Activated T-cell treated with anti-CD3 and anti-CD28 coated beads, Interleukin-2, amount 50 U/mL, for 4 hours (primary cell): ENCODE data around the gene SAFB2. TPM values are rescaled to one million over a fixed set of nuclear protein-coding genes. Genes with fewer than 3 reads are reported as not detected.

Source experiments
- ATAC-seq, 2 donors: fragments of 200-7000 bp; cut with Tn5 transposase; one replicate each; pipeline ENCODE4 v1.10.0; 2021
- DNase-seq: peaks from one replicate; pipeline ENCODE4 v3.0.0-alpha.2; 2020
- H3K27me3 Mint-ChIP-seq: one replicate; pipeline ENCODE4 v1.8.0; 2021; ENCODE audit warnings: low read depth, mixed read lengths
- H3K36me3 Mint-ChIP-seq: one replicate; pipeline ENCODE4 v1.8.0; 2022; ENCODE audit warnings: mixed read lengths; ENCODE audit not compliant: insufficient read depth
- H3K4me1 Mint-ChIP-seq: one replicate; pipeline ENCODE4 v1.8.0; 2021; ENCODE audit warnings: low read depth, mixed read lengths
- H3K4me3 Mint-ChIP-seq: one replicate; pipeline ENCODE4 v1.8.0; 2021; ENCODE audit warnings: mild to moderate bottlenecking, moderate library complexity, mixed read lengths
- H3K9me3 Mint-ChIP-seq: one replicate; pipeline ENCODE4 v1.8.0; 2021; ENCODE audit warnings: mixed read lengths
- total RNA-seq, 3 donors: library from RNA; stranded (reverse); gene quantifications; one replicate each; pipeline ENCODE4 v1.2.1, GENCODE V29; 2021

The SAFB2 gene
- 100 to 1,000 TPM; 113 to 117 (median 113) TPM for total RNA-seq

GRCh38 chr19:5622465-5623396 lies at the start of gene SAFB2, which contains the start of gene SAFB:
Gene SAFB2, minus strand, starts transcription at chr19:5622776. Its CDS starts 61 bp downstream, at chr19:5622715.
Gene SAFB, plus strand, starts transcription at chr19:5623083. Its CDS starts 123 bp downstream, at chr19:5623206.
- Mint-ChIP-seq H3K36me3 (peaks cover 47% of the 10 kb centered on the region), H3K27me3 (no peaks in the 10 kb centered on the region), H3K4me1 (peaks cover 69% of the 10 kb centered on the region), H3K4me3 (peak within 1 kb of the TSS; percentile 100), H3K9me3 (no peaks in the 10 kb centered on the region)
- peak; percentile 81 to 83 for ATAC-seq
- peak; percentile 99 for DNase-seq

- H3K4me3 Mint-ChIP-seq: no peak overlapping the region
These were observed 49.0 kb upstream of the SAFB2 start for GRCh38 chr19:5671600-5671999.

GRCh38 chr19:5669212-5669611 lies 46.6 kb upstream of the SAFB2 start:
- Mint-ChIP-seq H3K4me3 (no peak overlapping the region), H3K9me3 (no peaks in the 10 kb centered on the region), H3K4me1 (no peaks in the 10 kb centered on the region), H3K36me3 (peaks cover 23% of the 10 kb centered on the region), H3K27me3 (no peaks in the 10 kb centered on the region)
- ATAC-seq (no peak), DNase-seq (no peak)

More at GRCh38 chr19:5671600-5671999, 49.0 kb upstream of the SAFB2 start:
- H3K9me3 Mint-ChIP-seq: no peaks in the 10 kb centered on the region
- no peaks in the 10 kb centered on the region for H3K27me3 Mint-ChIP-seq
- ATAC-seq: no peak
- no peak for DNase-seq
- H3K4me1 Mint-ChIP-seq: no peaks in the 10 kb centered on the region
- peaks cover 9% of the 10 kb centered on the region for H3K36me3 Mint-ChIP-seq

GRCh38 chr19:5667751-5668271 lies 45.2 kb upstream of the SAFB2 start:
- Mint-ChIP-seq H3K9me3 (no peaks in the 10 kb centered on the region), H3K27me3 (no peaks in the 10 kb centered on the region), H3K4me1 (no peaks in the 10 kb centered on the region), H3K4me3 (no peak overlapping the region), H3K36me3 (peaks cover 23% of the 10 kb centered on the region)
- DNase-seq (no peak), ATAC-seq (no peak)

- no peak overlapping the region for H3K4me3 Mint-ChIP-seq
- DNase-seq (no peak), ATAC-seq (no peak)
- no peaks in the 10 kb centered on the region for H3K9me3 Mint-ChIP-seq
- peaks cover 23% of the 10 kb centered on the region for H3K36me3 Mint-ChIP-seq
- no peaks in the 10 kb centered on the region for H3K4me1 Mint-ChIP-seq
- no peaks in the 10 kb centered on the region for H3K27me3 Mint-ChIP-seq
These were observed 44.5 kb upstream of the SAFB2 start for GRCh38 chr19:5666921-5667610.

GRCh38 chr19:5665781-5666513 lies 43.4 kb upstream of the SAFB2 start:
- Mint-ChIP-seq H3K36me3 (peaks cover 28% of the 10 kb centered on the region), H3K9me3 (no peaks in the 10 kb centered on the region), H3K27me3 (no peaks in the 10 kb centered on the region), H3K4me1 (no peaks in the 10 kb centered on the region), H3K4me3 (no peak overlapping the region)
- DNase-seq (no peak), ATAC-seq (peak in 1 of 2 donors; percentile 23)

GRCh38 chr19:5664515-5664914 lies 41.9 kb upstream of the SAFB2 start:
- H3K4me3 Mint-ChIP-seq: no peak overlapping the region
- H3K4me1 Mint-ChIP-seq: no peaks in the 10 kb centered on the region
- H3K27me3 Mint-ChIP-seq: no peaks in the 10 kb centered on the region
- ATAC-seq: no peak
- no peaks in the 10 kb centered on the region for H3K9me3 Mint-ChIP-seq
- H3K36me3 Mint-ChIP-seq: peaks cover 28% of the 10 kb centered on the region
- no peak for DNase-seq

- no peak for DNase-seq
- peaks cover 26% of the 10 kb centered on the region for H3K36me3 Mint-ChIP-seq
- no peak overlapping the region for H3K4me3 Mint-ChIP-seq
- no peaks in the 10 kb centered on the region for H3K27me3 Mint-ChIP-seq
- no peaks in the 10 kb centered on the region for H3K4me1 Mint-ChIP-seq
- no peaks in the 10 kb centered on the region for H3K9me3 Mint-ChIP-seq
- no peak for ATAC-seq
These were observed 41.3 kb upstream of the SAFB2 start for GRCh38 chr19:5663904-5664303.

GRCh38 chr19:5661483-5661882 lies 38.9 kb upstream of the SAFB2 start:
- ATAC-seq (no peak), DNase-seq (no peak)
- H3K27me3 Mint-ChIP-seq: no peaks in the 10 kb centered on the region
- no peak overlapping the region for H3K4me3 Mint-ChIP-seq
- no peaks in the 10 kb centered on the region for H3K9me3 Mint-ChIP-seq
- H3K4me1 Mint-ChIP-seq: no peaks in the 10 kb centered on the region
- H3K36me3 Mint-ChIP-seq: peaks cover 25% of the 10 kb centered on the region

GRCh38 chr19:5655412-5655811 lies 32.8 kb upstream of the SAFB2 start:
- Mint-ChIP-seq H3K9me3 (no peaks in the 10 kb centered on the region), H3K4me1 (no peaks in the 10 kb centered on the region), H3K36me3 (peaks cover 39% of the 10 kb centered on the region), H3K4me3 (no peak overlapping the region), H3K27me3 (no peaks in the 10 kb centered on the region)
- no peak for DNase-seq
- no peak for ATAC-seq

GRCh38 chr19:5654931-5655330 lies 32.4 kb upstream of the SAFB2 start:
- no peak for ATAC-seq
- Mint-ChIP-seq H3K36me3 (peaks cover 41% of the 10 kb centered on the region), H3K4me1 (no peaks in the 10 kb centered on the region), H3K4me3 (no peak overlapping the region), H3K9me3 (no peaks in the 10 kb centered on the region), H3K27me3 (no peaks in the 10 kb centered on the region)
- DNase-seq: no peak

GRCh38 chr19:5652261-5652660 lies 29.7 kb upstream of the SAFB2 start:
- Mint-ChIP-seq H3K9me3 (no peaks in the 10 kb centered on the region), H3K27me3 (no peaks in the 10 kb centered on the region), H3K4me3 (no peak overlapping the region), H3K36me3 (peaks cover 51% of the 10 kb centered on the region), H3K4me1 (no peaks in the 10 kb centered on the region)
- DNase-seq: no peak
- ATAC-seq: no peak

GRCh38 chr19:5651361-5651760 lies 28.8 kb upstream of the SAFB2 start:
- Mint-ChIP-seq H3K9me3 (no peaks in the 10 kb centered on the region), H3K4me3 (no peak overlapping the region), H3K36me3 (peaks cover 57% of the 10 kb centered on the region), H3K4me1 (peaks cover 3% of the 10 kb centered on the region), H3K27me3 (no peaks in the 10 kb centered on the region)
- DNase-seq (no peak), ATAC-seq (no peak)

GRCh38 chr19:5648464-5648863 lies 25.9 kb upstream of the SAFB2 start:
- H3K36me3 Mint-ChIP-seq: peaks cover 64% of the 10 kb centered on the region
- peaks cover 12% of the 10 kb centered on the region for H3K4me1 Mint-ChIP-seq
- DNase-seq (no peak), ATAC-seq (no peak)
- no peaks in the 10 kb centered on the region for H3K27me3 Mint-ChIP-seq
- H3K4me3 Mint-ChIP-seq: no peak overlapping the region
- H3K9me3 Mint-ChIP-seq: no peaks in the 10 kb centered on the region
